ENCODE measurements around the gene ACBD5.

GRCh38 chr10:27152687-27153086 lies 87.9 kb downstream of the ACBD5 start:
- TF ChIP-seq REST (IDR thresholded peaks at IDR 0.05) (no peak), CTCF (IDR thresholded peaks at IDR 0.05; ENCODE audit: low read depth, low read length, missing input control) (no peak), EGR1 (IDR thresholded peaks at IDR 0.05; ENCODE audit: low read depth in 2 of 2) (no peak), MAX (IDR thresholded peaks at IDR 0.05) (no peak), GABPA (IDR thresholded peaks at IDR 0.05 in 1 of 2, conservative IDR thresholded peaks at IDR 0.05 in 1 of 2) (no peak), TAF1 (conservative IDR thresholded peaks at IDR 0.05) (no peak), ATF3 (IDR thresholded peaks at IDR 0.05) (no peak), ZBTB33 (IDR thresholded peaks at IDR 0.05) (no peak), NR2F2 (IDR thresholded peaks at IDR 0.05) (no peak), JUND (IDR thresholded peaks at IDR 0.05) (no peak), YY1 (IDR thresholded peaks at IDR 0.05) (no peak)

Measured in liver (tissue), 3 donors.